Type B pancreatic cell (in vitro differentiated cells): Measurements from ENCODE around the gene TNRC6C. TPM values are rescaled to one million over a fixed set of nuclear protein-coding genes. Genes with fewer than 3 reads are reported as not detected.
"Not testable (repeated sequence)": the region's sequence is repeated elsewhere in the genome, so short reads cannot be mapped to it uniquely, and the experiment has no call there.

ENCODE experiments used
- DNase-seq: peaks from one replicate; pipeline ENCODE4 v3.0.0; 2021; ENCODE audit warnings: mixed read lengths; ENCODE audit not compliant: unreplicated experiment; ENCODE audit errors: extremely low spot score
- H3K27ac Mint-ChIP-seq: 2 replicates; pipeline ENCODE4 v1.8.0; 2021; ENCODE audit warnings: mild to moderate bottlenecking, mixed read lengths
- H3K27me3 Mint-ChIP-seq: 2 replicates; pipeline ENCODE4 v1.8.0; 2021; ENCODE audit warnings: mixed read lengths
- H3K36me3 Mint-ChIP-seq: 2 replicates; pipeline ENCODE4 v1.8.0; 2021; ENCODE audit warnings: mixed read lengths
- H3K4me1 Mint-ChIP-seq: one replicate; pipeline ENCODE4 v1.8.0; 2021; ENCODE audit warnings: mixed read lengths; ENCODE audit not compliant: unreplicated experiment
- H3K4me3 Mint-ChIP-seq: 2 replicates; pipeline ENCODE4 v1.8.0; 2021; ENCODE audit warnings: mild to moderate bottlenecking, mixed read lengths
- H3K9me3 Mint-ChIP-seq: 2 replicates; pipeline ENCODE4 v1.8.0; 2021; ENCODE audit warnings: mixed read lengths
- CTCF ChIP-seq: fragments of 200-600 bp; sonication (generic); conservative IDR thresholded peaks from 2 replicates; pipeline ENCODE4 v1.5.0; 2021; ENCODE audit warnings: antibody characterized with exemption, mild to moderate bottlenecking
- total RNA-seq: library from RNA; stranded (reverse); gene quantifications from 2 replicates; pipeline ENCODE4 v1.2.1, GENCODE V29; 2021; ENCODE audit warnings: low replicate concordance

The TNRC6C gene
- total RNA-seq, 1 donor from 2014 or later: 36.7 TPM

GRCh38 chr17:78137392-78138203 lies 179.1 kb downstream of the TNRC6C start:
- no peaks in the 10 kb centered on the region for H3K36me3 Mint-ChIP-seq

GRCh38 chr17:78138204-78139060 lies 179.9 kb downstream of the TNRC6C start:
- no peak for TF ChIP-seq CTCF
- Mint-ChIP-seq H3K36me3 (no peaks in the 10 kb centered on the region), H3K9me3 (no peaks in the 10 kb centered on the region), H3K27me3 (peaks cover 7% of the 10 kb centered on the region), H3K4me3 (no peak overlapping the region), H3K27ac (peak overlapping the region; percentile 58), H3K4me1 (peaks cover 12% of the 10 kb centered on the region)
- no peak for DNase-seq

More at GRCh38 chr17:78137392-78138203, 179.1 kb downstream of the TNRC6C start:
- Mint-ChIP-seq H3K27ac (no peak overlapping the region), H3K9me3 (no peaks in the 10 kb centered on the region), H3K27me3 (peaks cover 7% of the 10 kb centered on the region), H3K4me3 (no peak overlapping the region), H3K4me1 (peaks cover 10% of the 10 kb centered on the region)
- DNase-seq: no peak
- TF ChIP-seq CTCF: peak; percentile 66

GRCh38 chr17:78139861-78140168 lies 181.3 kb downstream of the TNRC6C start:
- H3K4me3 Mint-ChIP-seq, H3K27me3 Mint-ChIP-seq, DNase-seq, H3K9me3 Mint-ChIP-seq, H3K36me3 Mint-ChIP-seq: not testable (repeated sequence)
- Mint-ChIP-seq H3K27ac (peak overlapping the region; percentile 83), H3K4me1 (peaks cover 12% of the 10 kb centered on the region)

- no peaks in the 10 kb centered on the region for H3K36me3 Mint-ChIP-seq
- H3K27me3 Mint-ChIP-seq: peaks cover 2% of the 10 kb centered on the region
- TF ChIP-seq CTCF: no peak
- H3K27ac Mint-ChIP-seq: peak overlapping the region; percentile 83
- H3K4me1 Mint-ChIP-seq: peaks cover 12% of the 10 kb centered on the region
- peak overlapping the region; percentile 63 for H3K4me3 Mint-ChIP-seq
- H3K9me3 Mint-ChIP-seq: no peaks in the 10 kb centered on the region
- peak; percentile 84 for DNase-seq
Observed at GRCh38 chr17:78140169-78141051, 181.9 kb downstream of the TNRC6C start.

- no peaks in the 10 kb centered on the region for H3K9me3 Mint-ChIP-seq
- DNase-seq: no peak
- H3K27ac Mint-ChIP-seq: no peak overlapping the region
- TF ChIP-seq CTCF: no peak
- H3K27me3 Mint-ChIP-seq: no peaks in the 10 kb centered on the region
- no peak overlapping the region for H3K4me3 Mint-ChIP-seq
- peaks cover 12% of the 10 kb centered on the region for H3K4me1 Mint-ChIP-seq
- no peaks in the 10 kb centered on the region for H3K36me3 Mint-ChIP-seq
Observed at GRCh38 chr17:78141437-78142118, 183.1 kb downstream of the TNRC6C start.
